ENCODE data around the gene PDE4C. TPM values are rescaled to one million over a fixed set of nuclear protein-coding genes. Genes with fewer than 3 reads are reported as not detected.

The PDE4C gene
- total RNA-seq, 1 donor = under 0.01 TPM

GRCh38 chr19:18176367-18177310 lies 49.6 kb downstream of the PDE4C start:
- Histone ChIP-seq H3K79me2 (ENCODE audit: insufficient read depth, low read length) (peaks cover 4% of the 10 kb centered on the region), H3K4me1 (ENCODE audit: insufficient read depth, low read length) (peaks cover 15% of the 10 kb centered on the region), H3K27ac (ENCODE audit: low read depth, low read length) (no peak overlapping the region), H3K4me3 (ENCODE audit: insufficient read depth, low read length) (no peak overlapping the region), H3K27me3 (ENCODE audit: insufficient read depth, low read length) (no peaks in the 10 kb centered on the region), H3K9me3 (ENCODE audit: low read depth, low read length) (no peaks in the 10 kb centered on the region), H3K4me2 (ENCODE audit: insufficient read depth, low read length) (no peak overlapping the region), H2AFZ (ENCODE audit: low read length) (no peak overlapping the region), H3K36me3 (ENCODE audit: insufficient read depth, low read length) (no peaks in the 10 kb centered on the region), H4K20me1 (ENCODE audit: insufficient read depth, low read length) (no peaks in the 10 kb centered on the region)
- DNase-seq (ENCODE audit: insufficient read length, low spot score, missing footprints) = peak; percentile 52
- TF ChIP-seq, protein P1, sequence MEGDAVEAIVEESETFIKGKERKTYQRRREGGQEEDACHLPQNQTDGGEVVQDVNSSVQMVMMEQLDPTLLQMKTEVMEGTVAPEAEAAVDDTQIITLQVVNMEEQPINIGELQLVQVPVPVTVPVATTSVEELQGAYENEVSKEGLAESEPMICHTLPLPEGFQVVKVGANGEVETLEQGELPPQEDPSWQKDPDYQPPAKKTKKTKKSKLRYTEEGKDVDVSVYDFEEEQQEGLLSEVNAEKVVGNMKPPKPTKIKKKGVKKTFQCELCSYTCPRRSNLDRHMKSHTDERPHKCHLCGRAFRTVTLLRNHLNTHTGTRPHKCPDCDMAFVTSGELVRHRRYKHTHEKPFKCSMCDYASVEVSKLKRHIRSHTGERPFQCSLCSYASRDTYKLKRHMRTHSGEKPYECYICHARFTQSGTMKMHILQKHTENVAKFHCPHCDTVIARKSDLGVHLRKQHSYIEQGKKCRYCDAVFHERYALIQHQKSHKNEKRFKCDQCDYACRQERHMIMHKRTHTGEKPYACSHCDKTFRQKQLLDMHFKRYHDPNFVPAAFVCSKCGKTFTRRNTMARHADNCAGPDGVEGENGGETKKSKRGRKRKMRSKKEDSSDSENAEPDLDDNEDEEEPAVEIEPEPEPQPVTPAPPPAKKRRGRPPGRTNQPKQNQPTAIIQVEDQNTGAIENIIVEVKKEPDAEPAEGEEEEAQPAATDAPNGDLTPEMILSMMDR (IDR thresholded peaks at IDR 0.05; ENCODE audit: extremely low read depth, low read depth, low read length) = no peak

- Histone ChIP-seq H3K79me2 (ENCODE audit: insufficient read depth, low read length) (peaks cover 4% of the 10 kb centered on the region), H3K4me3 (ENCODE audit: insufficient read depth, low read length) (no peak overlapping the region), H3K36me3 (ENCODE audit: insufficient read depth, low read length) (no peaks in the 10 kb centered on the region), H2AFZ (ENCODE audit: low read length) (no peak overlapping the region), H3K27me3 (ENCODE audit: insufficient read depth, low read length) (no peaks in the 10 kb centered on the region), H3K27ac (ENCODE audit: low read depth, low read length) (no peak overlapping the region), H3K9me3 (ENCODE audit: low read depth, low read length) (no peaks in the 10 kb centered on the region), H3K4me2 (ENCODE audit: insufficient read depth, low read length) (peak overlapping the region; percentile 87), H4K20me1 (ENCODE audit: insufficient read depth, low read length) (no peaks in the 10 kb centered on the region), H3K4me1 (ENCODE audit: insufficient read depth, low read length) (peaks cover 23% of the 10 kb centered on the region)
- peak; percentile 26 for DNase-seq (ENCODE audit: insufficient read length, low spot score, missing footprints)
- TF ChIP-seq, protein P1 (IDR thresholded peaks at IDR 0.05; ENCODE audit: extremely low read depth, low read depth, low read length) = no peak
Observed at GRCh38 chr19:18174983-18175382, 51.3 kb downstream of the PDE4C start.

Other genes with a start within 250 kb of the PDE4C start
- gene ARRDC2, start 218.3 kb downstream of the PDE4C start, total RNA-seq = 15.9 and 22.4 TPM in 2 replicates
- gene IL12RB1, start 139.5 kb downstream of the PDE4C start, total RNA-seq = 0.29 and 0.72 TPM in 2 replicates
- gene MAST3, start 128.7 kb downstream of the PDE4C start, total RNA-seq = 5.4 and 5.6 TPM in 2 replicates
- 25.7 and 28.0 TPM in 2 replicates for gene PIK3R2, start 73.3 kb downstream of the PDE4C start, total RNA-seq
- gene IFI30, start 52.6 kb downstream of the PDE4C start, total RNA-seq = 110 and 126 TPM in 2 replicates
- 8.3 and 9.4 TPM in 2 replicates for gene MPV17L2, start 33.2 kb downstream of the PDE4C start, total RNA-seq
- gene RAB3A, start 22.4 kb downstream of the PDE4C start, total RNA-seq = 0.72 and 1.8 TPM in 2 replicates
- gene IQCN, start 48.0 kb upstream of the PDE4C start, total RNA-seq = 2.5 and 3.5 TPM in 2 replicates
- 170 and 172 TPM in 2 replicates for gene JUND, start 55.2 kb upstream of the PDE4C start, total RNA-seq
- 74.3 and 74.6 TPM in 2 replicates for gene LSM4, start 96.6 kb upstream of the PDE4C start, total RNA-seq
- 31.1 and 56.3 TPM in 2 replicates for gene PGPEP1, start 114.2 kb upstream of the PDE4C start, total RNA-seq
- 61.6 and 74.2 TPM in 2 replicates for gene GDF15, start 159.7 kb upstream of the PDE4C start, total RNA-seq
- 0.88 and 1.1 TPM in 2 replicates for gene LRRC25, start 171.2 kb upstream of the PDE4C start, total RNA-seq
- gene SSBP4, start 193.0 kb upstream of the PDE4C start, total RNA-seq = 77.8 and 90.8 TPM in 2 replicates
- gene ISYNA1, start 211.7 kb upstream of the PDE4C start, total RNA-seq = 7.7 and 8.0 TPM in 2 replicates

All from osteoblast (primary cell).